ENCODE measurements around the gene ART3.

- no peak for TF ChIP-seq POLR2A (IDR thresholded peaks at IDR 0.05)
- no peak for TF ChIP-seq CTCF (IDR thresholded peaks at IDR 0.05)
These were observed 21.1 kb downstream of the ART3 start for GRCh38 chr4:76095568-76095967.

Data from thyroid gland (tissue), 4 donors.